CD4-positive, CD25-positive, alpha-beta regulatory T cell (primary cell): ENCODE measurements around the gene APOL6. TPM values are rescaled to one million over a fixed set of nuclear protein-coding genes. Genes with fewer than 3 reads are reported as not detected.
A peak's percentile ranks its signal among the peaks of the same experiment; 100 is the strongest.

Source experiments
- ATAC-seq, 2 donors: fragments of 150-1000 bp; cut with Tn5 transposase; one replicate each; pipeline ENCODE4 v1.10.0; 2021; ENCODE audit warnings: low read depth in 2 of 2, moderate number of reproducible peaks in 2 of 2, moderate library complexity in 1 of 2
- DNase-seq, 3 donors: peaks; one replicate each; pipeline versions ENCODE4 v3.0.0 to v3.0.0-alpha.2; 2012 to 2022; ENCODE audit warnings: mixed read lengths in 1 of 3
- H3K27ac ChIP-seq: one replicate; pipeline ENCODE4 v1.7.0; 2013; ENCODE audit warnings: mild to moderate bottlenecking, low read length; ENCODE audit not compliant: insufficient read depth, poor library complexity, severe bottlenecking
- H3K27me3 ChIP-seq: one replicate; pipeline ENCODE4 v1.7.0; 2013; ENCODE audit warnings: low read length; ENCODE audit not compliant: control insufficient read depth, insufficient read depth
- H3K36me3 ChIP-seq: one replicate; pipeline ENCODE4 v1.7.0; 2013; ENCODE audit warnings: mild to moderate bottlenecking, low read length, moderate library complexity; ENCODE audit not compliant: control insufficient read depth, insufficient read depth
- H3K4me1 ChIP-seq: 2 replicates; pipeline ENCODE4 v1.7.0; 2013; ENCODE audit warnings: mild to moderate bottlenecking, low read length; ENCODE audit not compliant: insufficient read depth, control insufficient read depth, poor library complexity, severe bottlenecking
- H3K4me3 ChIP-seq: one replicate; pipeline ENCODE4 v1.7.0; 2013; ENCODE audit warnings: low read depth, mild to moderate bottlenecking, low read length, moderate library complexity
- H3K9me3 ChIP-seq, 2 experiments: 1 replicate in 1 of 2; 2 replicates in 1 of 2; pipeline ENCODE4 v1.7.0; 2013; ENCODE audit warnings: low read length in 2 of 2, mild to moderate bottlenecking in 1 of 2, moderate library complexity in 1 of 2; ENCODE audit not compliant: control insufficient read depth in 2 of 2
- H3K27ac Mint-ChIP-seq, 3 donors: one replicate each; pipeline ENCODE4 v1.8.0; 2020 to 2022; ENCODE audit warnings: mild to moderate bottlenecking in 3 of 3, mixed read lengths in 3 of 3, moderate library complexity in 2 of 3
- H3K27me3 Mint-ChIP-seq: one replicate; pipeline ENCODE4 v1.8.0; 2022; ENCODE audit warnings: mild to moderate bottlenecking, mixed read lengths
- H3K36me3 Mint-ChIP-seq: one replicate; pipeline ENCODE4 v1.8.0; 2020; ENCODE audit warnings: mixed read lengths
- H3K4me1 Mint-ChIP-seq, 4 donors: one replicate each; pipeline ENCODE4 v1.8.0; 2020 to 2022; ENCODE audit warnings: mixed read lengths in 4 of 4, mild to moderate bottlenecking in 1 of 4
- H3K4me3 Mint-ChIP-seq, 4 donors: one replicate each; pipeline ENCODE4 v1.8.0; 2020 to 2022; ENCODE audit warnings: mild to moderate bottlenecking in 4 of 4, mixed read lengths in 4 of 4, moderate library complexity in 3 of 4
- H3K9me3 Mint-ChIP-seq, 7 donors: one replicate each; pipeline ENCODE4 v1.8.0; 2020 to 2022; ENCODE audit warnings: mixed read lengths in 7 of 7, mild to moderate bottlenecking in 3 of 7, moderate library complexity in 2 of 7
- polyA plus RNA-seq, 4 donors: library from polyadenylated mRNA; unstranded; fragments of 300-500 nt; fragmentation: Illumina TruSeq; gene quantifications; one replicate each; pipeline ENCODE4 v1.2.3, GENCODE V29; 2021
- total RNA-seq: library from RNA; stranded (reverse); gene quantifications from one replicate; pipeline ENCODE4 v1.2.3, GENCODE V29; 2022

Gene APOL6
- total and polyA plus RNA-seq, 5 donors from 2014 or later, result 17.8 to 71.9 (median 21.8) TPM

- DNase-seq, result no peak
- H3K4me3 ChIP-seq, result no peak overlapping the region
- Mint-ChIP-seq H3K9me3 (peaks cover 0 to under 1% (median 0%) of the 10 kb centered on the region in 7 donors), H3K27me3 (no peaks in the 10 kb centered on the region), H3K4me1 (peaks cover 10 to 93% (median 65%) of the 10 kb centered on the region in 4 donors), H3K4me3 (peak overlapping the region in 2 of 4 donors; percentile 13 to 54), H3K27ac (peak overlapping the region in 2 of 3 donors; percentile 10 to 96), H3K36me3 (peaks cover 44% of the 10 kb centered on the region)
- peaks cover 53% of the 10 kb centered on the region for H3K36me3 ChIP-seq
- ATAC-seq, result no peak
- peaks cover 49% of the 10 kb centered on the region for H3K4me1 ChIP-seq
- no peaks in the 10 kb centered on the region for H3K9me3 ChIP-seq
- H3K27ac ChIP-seq, result no peak overlapping the region
- H3K27me3 ChIP-seq, result no peaks in the 10 kb centered on the region
These were observed 8.1 kb downstream of the APOL6 start for GRCh38 chr22:35656284-35656752.

DNA sequence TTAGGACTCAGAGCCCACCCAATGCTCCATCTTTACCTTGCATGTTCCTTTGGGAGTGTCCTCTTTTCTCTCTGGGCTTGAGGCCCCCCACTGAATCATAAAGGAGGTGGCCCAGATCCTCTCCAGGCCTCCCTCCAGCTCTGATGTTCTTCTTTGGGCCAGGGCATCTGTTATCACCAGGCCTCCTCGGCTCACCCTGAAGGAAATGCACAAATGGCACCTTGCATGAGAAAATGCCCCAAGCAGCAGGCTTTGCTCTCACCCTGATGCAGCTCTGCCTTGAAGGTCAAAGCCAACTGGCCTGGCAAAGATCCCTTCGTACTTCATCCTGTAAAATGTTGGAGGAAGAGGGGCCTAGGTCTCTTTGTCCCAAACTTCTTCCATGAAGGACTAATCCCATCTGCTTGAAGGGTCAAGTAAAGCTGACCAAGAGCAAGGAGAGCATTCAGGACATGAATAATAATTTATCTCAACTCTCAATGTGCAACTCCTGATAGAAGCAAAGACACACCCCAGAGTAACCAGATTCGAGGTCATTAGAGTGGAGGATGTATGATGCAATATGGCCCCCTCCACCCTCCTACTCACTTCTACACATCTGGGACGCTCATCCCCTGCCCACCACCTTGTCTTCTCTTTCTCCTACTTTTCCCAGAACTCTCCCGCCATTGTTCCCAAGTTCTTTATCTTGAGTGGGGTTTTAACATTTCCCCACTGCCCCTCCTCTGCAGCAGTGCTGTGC lies 9.5 kb downstream of the APOL6 start:
- H3K4me3 Mint-ChIP-seq, result peak overlapping the region in 2 of 4 donors; percentile 23 to 26
- H3K4me3 ChIP-seq, result no peak overlapping the region
- peaks cover 63% of the 10 kb centered on the region for H3K4me1 ChIP-seq
- peak overlapping the region; percentile 96 for H3K27ac Mint-ChIP-seq
- no peaks in the 10 kb centered on the region for H3K9me3 Mint-ChIP-seq
- no peak for DNase-seq
- H3K36me3 ChIP-seq, result peaks cover 53% of the 10 kb centered on the region
- no peaks in the 10 kb centered on the region for H3K27me3 ChIP-seq
- H3K36me3 Mint-ChIP-seq, result peaks cover 56% of the 10 kb centered on the region
- H3K4me1 Mint-ChIP-seq, result peaks cover 17 to 95% (median 75%) of the 10 kb centered on the region in 4 donors
- no peaks in the 10 kb centered on the region for H3K27me3 Mint-ChIP-seq
- no peaks in the 10 kb centered on the region for H3K9me3 ChIP-seq
- H3K27ac ChIP-seq, result peak overlapping the region; percentile 98
- no peak for ATAC-seq

DNA sequence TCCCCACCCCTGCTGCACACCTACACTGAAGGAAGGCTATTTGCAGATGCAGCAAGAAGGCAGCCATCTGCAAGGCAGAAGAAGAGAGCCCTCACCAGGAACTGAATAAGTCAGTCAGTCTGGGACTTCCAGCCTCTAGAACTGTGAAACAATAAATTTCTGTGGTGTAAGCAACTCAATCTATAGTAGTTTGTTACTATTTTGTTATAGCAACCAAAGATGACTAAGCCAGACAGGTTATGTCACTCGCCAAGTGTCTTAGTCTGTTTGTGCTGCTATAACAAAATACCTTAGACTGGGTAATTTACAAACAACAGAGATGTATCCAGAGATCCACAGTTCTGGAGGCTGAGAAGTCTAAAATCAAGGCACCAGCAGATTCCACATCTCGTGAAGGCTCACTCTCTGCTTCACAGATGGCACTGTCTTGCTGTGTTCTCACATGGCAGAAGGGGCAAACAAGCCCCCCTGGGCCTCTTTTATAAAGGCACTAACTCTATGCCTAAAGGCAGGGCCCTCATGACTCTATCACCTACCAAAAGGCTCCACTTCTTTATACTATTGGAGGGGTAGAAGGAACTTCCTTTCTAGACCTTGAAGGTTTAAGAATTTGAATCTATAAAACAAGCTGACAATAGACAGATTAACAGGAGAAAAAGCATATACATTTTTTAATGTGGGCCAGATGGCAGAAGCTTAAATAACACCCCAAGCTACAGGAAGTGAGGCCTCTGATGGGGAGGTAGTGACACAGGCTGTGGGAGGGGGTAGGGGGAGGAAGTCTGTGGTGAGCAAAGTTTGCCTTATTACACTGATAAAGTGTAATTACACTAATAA lies 12.3 kb downstream of the APOL6 start:
- Histone ChIP-seq H3K27me3 (no peaks in the 10 kb centered on the region), H3K4me1 (peaks cover 61% of the 10 kb centered on the region), H3K9me3 (peaks cover 0 to 5% of the 10 kb centered on the region in 2 experiments), H3K27ac (peak overlapping the region; percentile 98), H3K36me3 (peaks cover 47% of the 10 kb centered on the region), H3K4me3 (peak overlapping the region; percentile 66)
- Mint-ChIP-seq H3K27ac (peak overlapping the region; percentile 96 to 97 (median 96)), H3K4me3 (peak overlapping the region; percentile 40 to 86 (median 63)), H3K27me3 (no peaks in the 10 kb centered on the region), H3K36me3 (peaks cover 60% of the 10 kb centered on the region), H3K9me3 (peaks cover 0 to 5% (median 1%) of the 10 kb centered on the region in 7 donors), H3K4me1 (peaks cover 11 to 89% (median 66%) of the 10 kb centered on the region in 4 donors)
- peak; percentile 95 to 98 for ATAC-seq
- DNase-seq, result peak; percentile 64 to 90 (median 85)

- DNase-seq (no peak), ATAC-seq (no peak)
- Histone ChIP-seq H3K27me3 (no peaks in the 10 kb centered on the region), H3K36me3 (peaks cover 41% of the 10 kb centered on the region), H3K9me3 (peaks cover 0 to 10% of the 10 kb centered on the region in 2 experiments), H3K4me1 (peaks cover 61% of the 10 kb centered on the region), H3K27ac (peak overlapping the region; percentile 98), H3K4me3 (peak overlapping the region; percentile 58)
- H3K36me3 Mint-ChIP-seq, result peaks cover 55% of the 10 kb centered on the region
- H3K4me1 Mint-ChIP-seq, result peaks cover 11 to 79% (median 61%) of the 10 kb centered on the region in 4 donors
- H3K27me3 Mint-ChIP-seq, result no peaks in the 10 kb centered on the region
- peak overlapping the region; percentile 40 to 86 (median 58) for H3K4me3 Mint-ChIP-seq
- peaks cover 0 to 5% (median 1%) of the 10 kb centered on the region in 7 donors for H3K9me3 Mint-ChIP-seq
- peak overlapping the region; percentile 96 to 97 (median 96) for H3K27ac Mint-ChIP-seq
These were observed 13.2 kb downstream of the APOL6 start for GRCh38 chr22:35661464-35661863.

DNA sequence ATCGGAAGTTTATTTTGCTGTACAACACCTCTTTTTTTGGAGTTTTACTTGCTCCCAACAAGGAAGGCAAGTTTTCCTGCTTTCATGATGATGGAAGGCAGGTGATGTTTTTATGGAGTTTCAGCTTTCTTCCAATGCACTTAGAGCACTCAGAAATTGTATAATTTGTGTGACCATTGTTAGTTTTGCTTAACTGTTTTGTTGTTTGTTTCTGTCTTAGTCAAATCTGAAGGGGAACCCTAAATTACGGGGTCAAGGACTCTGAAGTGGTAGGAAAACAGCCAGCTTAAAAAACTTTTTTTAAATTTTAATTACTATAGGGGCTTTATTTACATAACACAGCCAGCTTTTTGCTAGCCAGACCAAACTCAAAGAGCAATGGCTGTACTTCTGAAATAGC lies 14.7 kb downstream of the APOL6 start:
- Histone ChIP-seq H3K27ac (peak overlapping the region; percentile 98), H3K4me3 (peak overlapping the region; percentile 73), H3K36me3 (peaks cover 41% of the 10 kb centered on the region), H3K4me1 (peaks cover 61% of the 10 kb centered on the region), H3K9me3 (peaks cover 6 to 13% of the 10 kb centered on the region in 2 experiments), H3K27me3 (no peaks in the 10 kb centered on the region)
- Mint-ChIP-seq H3K36me3 (peaks cover 56% of the 10 kb centered on the region), H3K4me3 (peak overlapping the region; percentile 65 to 81 (median 72)), H3K4me1 (peaks cover 11 to 65% (median 53%) of the 10 kb centered on the region in 4 donors), H3K9me3 (peaks cover 0 to 10% (median 1%) of the 10 kb centered on the region in 7 donors), H3K27ac (peak overlapping the region; percentile 96 to 97 (median 96)), H3K27me3 (no peaks in the 10 kb centered on the region)
- ATAC-seq (no peak), DNase-seq (no peak)

- DNase-seq (no peak), ATAC-seq (no peak)
- peak overlapping the region; percentile 73 for H3K4me3 ChIP-seq
- Mint-ChIP-seq H3K27ac (peak overlapping the region; percentile 82 to 97 (median 96)), H3K4me1 (peaks cover 11 to 63% (median 49%) of the 10 kb centered on the region in 4 donors), H3K4me3 (peak overlapping the region; percentile 65 to 81 (median 72)), H3K9me3 (peaks cover 0 to 10% (median 1%) of the 10 kb centered on the region in 7 donors), H3K36me3 (peaks cover 56% of the 10 kb centered on the region), H3K27me3 (no peaks in the 10 kb centered on the region)
- peaks cover 59% of the 10 kb centered on the region for H3K4me1 ChIP-seq
- H3K27ac ChIP-seq, result peak overlapping the region; percentile 98
- H3K27me3 ChIP-seq, result no peaks in the 10 kb centered on the region
- peaks cover 39% of the 10 kb centered on the region for H3K36me3 ChIP-seq
- peaks cover 6 to 13% of the 10 kb centered on the region in 2 experiments for H3K9me3 ChIP-seq
These were observed 15.1 kb downstream of the APOL6 start for GRCh38 chr22:35663371-35663770.

GRCh38 chr22:35664955-35665587 lies 16.8 kb downstream of the APOL6 start:
- Histone ChIP-seq H3K27me3 (no peaks in the 10 kb centered on the region), H3K9me3 (peaks cover 6 to 13% of the 10 kb centered on the region in 2 experiments), H3K27ac (peak overlapping the region; percentile 98), H3K4me1 (peaks cover 43% of the 10 kb centered on the region), H3K4me3 (no peak overlapping the region), H3K36me3 (peaks cover 26% of the 10 kb centered on the region)
- ATAC-seq (no peak), DNase-seq (no peak)
- peaks cover 46% of the 10 kb centered on the region for H3K36me3 Mint-ChIP-seq
- peaks cover 15 to 46% (median 39%) of the 10 kb centered on the region in 4 donors for H3K4me1 Mint-ChIP-seq
- peaks cover 0 to 10% (median 1%) of the 10 kb centered on the region in 7 donors for H3K9me3 Mint-ChIP-seq
- peak overlapping the region in 1 of 4 donors; percentile 24 for H3K4me3 Mint-ChIP-seq
- peak overlapping the region in 2 of 3 donors; percentile 71 to 90 for H3K27ac Mint-ChIP-seq
- H3K27me3 Mint-ChIP-seq, result no peaks in the 10 kb centered on the region
